Right atrium auricular region (tissue), 2 donors: ENCODE data around the gene RNF213. TPM values are rescaled to one million over a fixed set of nuclear protein-coding genes. Genes with fewer than 3 reads are reported as not detected.

Experiments
- DNase-seq: peaks from one replicate; pipeline ENCODE4 v3.0.0-alpha.2; 2019; ENCODE audit warnings: low spot score
- H3K27ac ChIP-seq, 2 donors: fragments of 200-600 bp; sonication (generic); 1 replicate in 1 of 2; 2 replicates in 1 of 2; pipeline ENCODE4 v1.5.1; 2016 to 2019
- H3K27me3 ChIP-seq, 2 donors: fragments of 200-600 bp; sonication (generic); one replicate each; pipeline versions ENCODE4 v1.5.1 to v1.6.0; 2017 to 2019
- H3K36me3 ChIP-seq: fragments of 200-600 bp; sonication (generic); one replicate; pipeline ENCODE4 v1.5.1; 2016
- H3K4me1 ChIP-seq, 2 donors: fragments of 200-600 bp; sonication (generic); one replicate each; pipeline versions ENCODE4 v1.5.1 to v1.6.0; 2017 to 2019
- H3K4me3 ChIP-seq, 2 donors: fragments of 200-600 bp; sonication (generic); 1 replicate in 1 of 2; 2 replicates in 1 of 2; pipeline ENCODE4 v1.5.1; 2017 to 2019; ENCODE audit warnings: mild to moderate bottlenecking in 1 of 2, moderate library complexity in 1 of 2
- H3K9me3 ChIP-seq, 2 donors: fragments of 200-600 bp; sonication (generic); one replicate each; pipeline ENCODE4 v1.5.1; 2019
- total RNA-seq, 2 donors: library from RNA; depleted of rRNA; stranded (reverse); fragments of >200 nt; gene quantifications; one replicate each; pipeline ENCODE4 v1.1.0, GENCODE V29; 2016
- TF ChIP-seq, protein P1 (sequence below), 2 donors: fragments of 200-600 bp; sonication (generic); IDR thresholded peaks; one replicate each; pipeline ENCODE4 v1.5.1; 2019; ENCODE audit warnings: antibody characterized with exemption in 2 of 2

RNF213 gene
- total RNA-seq, 2 donors from 2014 or later: 27.3 to 36.8 TPM

DNA sequence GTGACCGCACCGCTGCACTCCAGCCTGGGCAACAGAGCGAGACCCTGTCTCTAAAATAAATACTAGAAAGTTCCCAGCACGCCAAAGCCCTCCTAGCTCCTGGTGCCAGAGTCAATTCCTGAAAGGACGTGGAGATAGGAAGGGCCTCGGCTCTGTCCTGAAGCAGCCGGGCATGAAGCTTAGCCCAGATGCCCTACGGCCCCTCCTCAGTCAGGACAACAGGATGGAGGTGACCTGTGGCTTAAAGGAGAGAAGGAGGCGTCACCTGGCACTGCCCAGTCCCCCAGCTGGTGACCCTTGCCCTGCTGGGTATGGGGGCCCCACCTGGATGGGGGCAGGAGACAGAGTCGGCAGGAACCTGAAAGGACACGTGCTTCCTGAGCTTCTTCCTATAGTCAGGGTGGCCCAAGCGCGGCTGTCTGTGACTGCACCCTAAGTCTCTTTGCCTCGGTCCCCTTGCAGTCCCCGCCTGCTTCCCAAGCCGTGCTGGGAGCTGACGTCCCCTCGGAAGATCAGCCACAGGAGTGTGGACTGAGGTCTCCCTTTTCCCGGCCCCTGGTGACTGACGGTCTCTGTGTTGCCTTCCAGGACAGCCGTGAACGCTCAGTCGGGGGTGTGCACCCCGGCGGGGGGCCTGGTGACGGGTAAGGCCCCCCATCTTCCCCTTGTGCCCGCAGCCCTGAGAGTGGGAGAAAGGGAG, 14.9 kb upstream of the RNF213 start:
- peaks cover 49% of the 10 kb centered on the region for H3K36me3 ChIP-seq
- TF ChIP-seq, protein P1, sequence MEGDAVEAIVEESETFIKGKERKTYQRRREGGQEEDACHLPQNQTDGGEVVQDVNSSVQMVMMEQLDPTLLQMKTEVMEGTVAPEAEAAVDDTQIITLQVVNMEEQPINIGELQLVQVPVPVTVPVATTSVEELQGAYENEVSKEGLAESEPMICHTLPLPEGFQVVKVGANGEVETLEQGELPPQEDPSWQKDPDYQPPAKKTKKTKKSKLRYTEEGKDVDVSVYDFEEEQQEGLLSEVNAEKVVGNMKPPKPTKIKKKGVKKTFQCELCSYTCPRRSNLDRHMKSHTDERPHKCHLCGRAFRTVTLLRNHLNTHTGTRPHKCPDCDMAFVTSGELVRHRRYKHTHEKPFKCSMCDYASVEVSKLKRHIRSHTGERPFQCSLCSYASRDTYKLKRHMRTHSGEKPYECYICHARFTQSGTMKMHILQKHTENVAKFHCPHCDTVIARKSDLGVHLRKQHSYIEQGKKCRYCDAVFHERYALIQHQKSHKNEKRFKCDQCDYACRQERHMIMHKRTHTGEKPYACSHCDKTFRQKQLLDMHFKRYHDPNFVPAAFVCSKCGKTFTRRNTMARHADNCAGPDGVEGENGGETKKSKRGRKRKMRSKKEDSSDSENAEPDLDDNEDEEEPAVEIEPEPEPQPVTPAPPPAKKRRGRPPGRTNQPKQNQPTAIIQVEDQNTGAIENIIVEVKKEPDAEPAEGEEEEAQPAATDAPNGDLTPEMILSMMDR (IDR thresholded peaks at IDR 0.05): no peak
- no peak for DNase-seq

DNA sequence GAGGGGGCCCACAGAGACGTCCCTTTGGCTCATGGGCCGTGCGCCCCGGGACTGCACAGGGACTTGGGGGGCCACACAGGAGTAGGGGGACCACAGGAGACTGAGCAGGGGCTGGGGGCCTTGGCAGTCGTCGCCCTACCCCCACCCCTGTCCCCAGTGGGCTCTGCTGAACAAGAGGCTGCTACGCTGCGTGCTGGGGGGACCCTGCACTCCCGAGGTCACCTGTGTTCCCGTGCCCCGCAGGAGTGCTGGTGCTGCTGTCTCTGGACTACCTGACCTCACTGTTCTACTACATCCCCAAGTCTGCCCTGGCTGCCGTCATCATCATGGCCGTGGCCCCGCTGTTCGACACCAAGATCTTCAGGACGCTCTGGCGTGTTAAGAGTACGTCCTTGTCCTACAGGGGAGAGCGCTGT, 14.4 kb upstream of the RNF213 start:
- Histone ChIP-seq H3K4me1 (no peaks in the 10 kb centered on the region), H3K9me3 (no peaks in the 10 kb centered on the region), H3K36me3 (peaks cover 46% of the 10 kb centered on the region), H3K27me3 (no peaks in the 10 kb centered on the region), H3K4me3 (no peak overlapping the region), H3K27ac (no peak overlapping the region)
- TF ChIP-seq, protein P1 (IDR thresholded peaks at IDR 0.05): no peak
- no peak for DNase-seq

More for the DNA sequence above, 14.9 kb upstream of the RNF213 start:
- H3K4me1 ChIP-seq: no peaks in the 10 kb centered on the region
- H3K4me3 ChIP-seq: no peak overlapping the region
- no peaks in the 10 kb centered on the region for H3K27me3 ChIP-seq
- no peaks in the 10 kb centered on the region for H3K9me3 ChIP-seq
- no peak overlapping the region for H3K27ac ChIP-seq

DNA sequence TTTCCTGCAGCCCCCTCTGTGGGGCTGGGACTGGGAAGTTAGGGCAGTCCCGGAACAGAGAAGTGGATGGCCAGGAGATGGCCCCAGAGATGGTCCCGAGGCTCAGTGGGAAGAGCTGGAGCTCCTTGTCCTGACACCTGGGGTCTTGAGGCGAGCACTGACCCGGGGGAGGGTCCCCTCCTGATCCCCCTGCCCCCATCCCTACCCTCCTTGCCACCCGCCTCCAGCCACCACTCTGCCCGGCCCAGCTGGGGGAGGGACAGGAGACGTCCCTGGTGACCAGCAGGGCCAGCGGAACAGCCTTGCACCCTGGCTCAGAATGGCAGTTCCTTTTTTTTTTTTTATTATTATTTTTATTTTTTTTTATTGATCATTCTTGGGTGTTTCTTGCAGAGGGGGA, 13.9 kb upstream of the RNF213 start:
- Histone ChIP-seq H3K9me3 (no peaks in the 10 kb centered on the region), H3K27me3 (no peaks in the 10 kb centered on the region), H3K4me1 (no peaks in the 10 kb centered on the region), H3K4me3 (no peak overlapping the region), H3K36me3 (peaks cover 41% of the 10 kb centered on the region), H3K27ac (no peak overlapping the region)
- TF ChIP-seq, protein P1 (IDR thresholded peaks at IDR 0.05): no peak
- no peak for DNase-seq

DNA sequence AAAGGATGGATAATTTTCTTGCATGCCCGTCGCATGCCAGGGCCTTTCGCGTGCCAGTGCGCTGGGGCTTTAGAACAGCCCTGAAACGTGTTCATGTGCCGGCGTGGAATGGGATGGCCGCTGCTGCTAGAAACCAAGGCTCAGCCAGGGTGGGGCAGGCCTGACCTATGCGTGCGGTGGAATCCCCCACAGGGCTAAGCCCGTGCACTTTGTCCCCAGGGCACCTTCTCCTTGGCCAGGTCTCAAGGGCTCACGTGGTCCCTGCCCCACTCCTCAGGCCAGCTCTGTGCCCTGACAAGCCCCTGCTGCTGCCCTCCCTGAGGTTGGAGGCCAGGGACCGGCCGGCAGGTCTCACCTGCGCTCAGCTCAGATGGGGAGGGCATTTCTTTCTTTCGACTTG, 13.1 kb upstream of the RNF213 start:
- no peak for DNase-seq
- Histone ChIP-seq H3K4me1 (no peaks in the 10 kb centered on the region), H3K27ac (no peak overlapping the region), H3K36me3 (peaks cover 33% of the 10 kb centered on the region), H3K27me3 (no peaks in the 10 kb centered on the region), H3K4me3 (no peak overlapping the region), H3K9me3 (no peaks in the 10 kb centered on the region)
- TF ChIP-seq, protein P1 (IDR thresholded peaks at IDR 0.05): no peak

DNA sequence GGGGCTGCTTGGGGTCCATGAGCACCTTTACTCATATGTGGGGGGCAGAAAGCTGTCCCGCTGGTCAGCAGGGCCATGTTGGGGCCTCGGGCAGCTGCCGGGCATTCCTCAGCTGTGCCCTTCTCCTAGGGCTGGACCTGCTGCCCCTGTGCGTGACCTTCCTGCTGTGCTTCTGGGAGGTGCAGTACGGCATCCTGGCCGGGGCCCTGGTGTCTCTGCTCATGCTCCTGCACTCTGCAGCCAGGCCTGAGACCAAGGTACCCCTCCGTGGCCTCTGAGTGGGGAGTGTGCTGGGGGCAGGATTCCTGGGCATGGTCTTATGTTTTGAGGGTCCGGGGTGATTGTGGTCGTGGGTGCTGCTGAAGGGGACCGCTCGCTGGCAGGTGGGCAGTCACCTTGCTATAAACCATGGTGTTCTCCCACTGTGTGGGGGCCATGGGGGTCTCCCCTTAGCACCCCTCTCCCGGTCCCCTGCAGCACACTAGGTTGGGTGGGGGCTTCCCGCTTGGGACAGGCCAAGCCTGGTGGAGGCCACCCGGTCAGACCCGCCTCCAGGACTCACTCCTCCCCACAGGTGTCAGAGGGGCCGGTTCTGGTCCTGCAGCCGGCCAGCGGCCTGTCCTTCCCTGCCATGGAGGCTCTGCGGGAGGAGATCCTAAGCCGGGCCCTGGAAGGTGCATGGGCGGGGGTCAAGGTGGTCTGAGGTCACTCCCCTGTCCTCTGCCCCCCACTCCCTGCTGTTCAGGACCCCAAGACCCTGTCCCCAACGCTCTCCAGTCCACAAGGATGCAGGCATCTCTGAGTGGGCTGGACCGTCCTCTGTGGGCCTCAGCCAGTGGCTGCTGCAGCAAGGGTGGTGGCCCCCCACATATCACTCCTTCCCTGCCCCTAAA, 12.4 kb upstream of the RNF213 start:
- no peaks in the 10 kb centered on the region for H3K4me1 ChIP-seq
- H3K36me3 ChIP-seq: peaks cover 28% of the 10 kb centered on the region
- no peak for DNase-seq
- no peak overlapping the region for H3K27ac ChIP-seq
- TF ChIP-seq, protein P1 (IDR thresholded peaks at IDR 0.05): no peak
- no peaks in the 10 kb centered on the region for H3K9me3 ChIP-seq
- H3K27me3 ChIP-seq: no peaks in the 10 kb centered on the region
- no peak overlapping the region for H3K4me3 ChIP-seq
